HepG2 (cell line): ENCODE results near the gene CCDC117. TPM values are rescaled to one million over a fixed set of nuclear protein-coding genes. Genes with fewer than 3 reads are reported as not detected.
A peak's percentile ranks its signal among the peaks of the same experiment; 100 is the strongest.

Experiments used
- ARNT2 ChIP-seq: sonication (generic); formaldehyde crosslinking; IDR thresholded peaks from 2 replicates; pipeline ENCODE4 v1.8.0; 2022; ENCODE audit warnings: mild to moderate bottlenecking, low read depth, missing genetic modification reagents, moderate library complexity
- BORCS8-MEF2B ChIP-seq: sonication (generic); formaldehyde crosslinking; IDR thresholded peaks from 2 replicates; pipeline ENCODE4 v1.8.0; 2022; ENCODE audit warnings: mild to moderate bottlenecking, missing genetic modification reagents
- CREM ChIP-seq, 2 experiments: sonication (generic) in 1 of 2; formaldehyde crosslinking in 1 of 2; IDR thresholded peaks; 2 replicates each; pipeline versions ENCODE4 v1.4.0 to v1.6.1; 2016 to 2020; ENCODE audit warnings: antibody characterized with exemption in 1 of 2, mild to moderate bottlenecking in 1 of 2, missing genetic modification reagents in 1 of 2
- FOXA1 ChIP-seq, 2 experiments: fragments of 450-650 bp in 1 of 2; sonication (generic) in 1 of 2; formaldehyde crosslinking in 1 of 2; IDR thresholded peaks; 2 replicates each; pipeline versions ENCODE4 v1.4.0 to v1.6.1; 2016 to 2020; ENCODE audit warnings: missing genetic modification reagents in 1 of 2
- KDM1A ChIP-seq: IDR thresholded peaks from 2 replicates; pipeline ENCODE4 v1.6.1; 2016; ENCODE audit warnings: missing compliant biosample characterization
- PTBP1 ChIP-seq: fragments of 200-400 bp; formaldehyde crosslinking; IDR thresholded peaks from 2 replicates; pipeline ENCODE4 v1.6.1; 2018; ENCODE audit warnings: low read length, low read depth; ENCODE audit not compliant: poor library complexity, severe bottlenecking
- SETDB1 ChIP-seq: sonication (generic); formaldehyde crosslinking; IDR thresholded peaks from 2 replicates; pipeline ENCODE4 v1.5.1; 2020; ENCODE audit warnings: missing genetic modification reagents, mild to moderate bottlenecking, borderline replicate concordance
- SP5 ChIP-seq: IDR thresholded peaks from 2 replicates; pipeline ENCODE4 v1.6.1; 2016; ENCODE audit warnings: low read depth, borderline replicate concordance
- SRSF9 ChIP-seq: fragments of 200-400 bp; formaldehyde crosslinking; IDR thresholded peaks from 2 replicates; pipeline ENCODE4 v1.6.1; 2018; ENCODE audit warnings: borderline replicate concordance, mild to moderate bottlenecking, low read depth, low read length; ENCODE audit not compliant: insufficient read depth, poor library complexity, severe bottlenecking
- TOPORS ChIP-seq: sonication (generic); formaldehyde crosslinking; IDR thresholded peaks from 2 replicates; pipeline ENCODE4 v1.8.0; 2023; ENCODE audit warnings: mild to moderate bottlenecking, missing genetic modification reagents
- ZKSCAN8 ChIP-seq: IDR thresholded peaks from 2 replicates; pipeline ENCODE4 v1.6.1; 2016; ENCODE audit warnings: borderline replicate concordance, missing genetic modification reagents, missing compliant biosample characterization
- ZNF124 ChIP-seq: sonication (generic); formaldehyde crosslinking; IDR thresholded peaks from 2 replicates; pipeline ENCODE4 v1.4.0; 2020; ENCODE audit warnings: missing genetic modification reagents
- ZNF232 ChIP-seq: sonication (generic); formaldehyde crosslinking; IDR thresholded peaks from 2 replicates; pipeline ENCODE4 v1.4.0; 2020; ENCODE audit warnings: missing genetic modification reagents, borderline replicate concordance
- ZNF235 ChIP-seq: sonication (generic); formaldehyde crosslinking; IDR thresholded peaks from 2 replicates; pipeline ENCODE4 v1.8.1; 2023; ENCODE audit warnings: mild to moderate bottlenecking, missing genetic modification reagents, borderline replicate concordance
- ZNF280B ChIP-seq: sonication (generic); formaldehyde crosslinking; IDR thresholded peaks from 2 replicates; pipeline ENCODE4 v1.5.0; 2020; ENCODE audit warnings: missing genetic modification reagents, mild to moderate bottlenecking, borderline replicate concordance
- ZNF331 ChIP-seq: sonication (generic); formaldehyde crosslinking; IDR thresholded peaks from 2 replicates; pipeline ENCODE4 v1.4.0; 2020; ENCODE audit warnings: missing genetic modification reagents
- ZNF460 ChIP-seq: sonication (generic); formaldehyde crosslinking; IDR thresholded peaks from 2 replicates; pipeline ENCODE4 v1.5.1; 2020; ENCODE audit warnings: missing genetic modification reagents, mild to moderate bottlenecking, borderline replicate concordance
- ZNF556 ChIP-seq: sonication (generic); formaldehyde crosslinking; IDR thresholded peaks from 2 replicates; pipeline ENCODE4 v1.4.0; 2020; ENCODE audit warnings: mild to moderate bottlenecking, missing genetic modification reagents, borderline replicate concordance
- ZNF558 ChIP-seq: sonication (generic); formaldehyde crosslinking; IDR thresholded peaks from 2 replicates; pipeline ENCODE4 v1.9.0; 2022; ENCODE audit warnings: mild to moderate bottlenecking, missing genetic modification reagents, borderline replicate concordance
- ZNF720 ChIP-seq: sonication (generic); formaldehyde crosslinking; IDR thresholded peaks from 2 replicates; pipeline ENCODE4 v1.4.0; 2020; ENCODE audit warnings: missing genetic modification reagents
- ZNF883 ChIP-seq: sonication (generic); formaldehyde crosslinking; IDR thresholded peaks from 2 replicates; pipeline ENCODE4 v1.5.1; 2020; ENCODE audit warnings: mild to moderate bottlenecking, missing genetic modification reagents; ENCODE audit errors: not compliant biosample characterization
- polyA plus RNA-seq, 8 experiments: library from polyadenylated mRNA; depleted of rRNA in 3 of 8; stranded (reverse) in 7 of 8; unstranded in 1 of 8; fragments of >200 nt; fragmentation: Illumina TruSeq in 4 of 8; extraction: Trizol in 4 of 8; gene quantifications; 2 replicates each; pipeline versions ENCODE4 v1.2.1 to v1.2.3, GENCODE V29; 2011 to 2016; ENCODE audit warnings: low read depth in 4 of 8, missing spikeins in 1 of 8, mixed read lengths in 1 of 8; ENCODE audit not compliant: insufficient read depth in 1 of 8
- total RNA-seq, 5 experiments: library from RNA; depleted of rRNA; stranded (reverse); fragments of >200 nt; fragmentation: Illumina TruSeq; extraction: Trizol; gene quantifications; 2 replicates each; pipeline ENCODE4 v1.2.3, GENCODE V29; 2016; ENCODE audit warnings: low read depth in 1 of 5
- TF ChIP-seq, protein P1 (sequence below): sonication (generic); formaldehyde crosslinking; IDR thresholded peaks from 2 replicates; pipeline ENCODE4 v1.5.0; 2020; ENCODE audit warnings: mild to moderate bottlenecking, missing genetic modification reagents
- TF ChIP-seq, protein P2 (sequence below): sonication (generic); formaldehyde crosslinking; IDR thresholded peaks from 2 replicates; pipeline ENCODE4 v1.5.1; 2020; ENCODE audit warnings: mild to moderate bottlenecking, missing genetic modification reagents, borderline replicate concordance

The CCDC117 gene
- total and polyA plus RNA-seq, 2 of the 13 experiments (the other 11 are each of a cell fraction or from before 2014, with no cell fraction given): 12.6 to 34.2 TPM

DNA sequence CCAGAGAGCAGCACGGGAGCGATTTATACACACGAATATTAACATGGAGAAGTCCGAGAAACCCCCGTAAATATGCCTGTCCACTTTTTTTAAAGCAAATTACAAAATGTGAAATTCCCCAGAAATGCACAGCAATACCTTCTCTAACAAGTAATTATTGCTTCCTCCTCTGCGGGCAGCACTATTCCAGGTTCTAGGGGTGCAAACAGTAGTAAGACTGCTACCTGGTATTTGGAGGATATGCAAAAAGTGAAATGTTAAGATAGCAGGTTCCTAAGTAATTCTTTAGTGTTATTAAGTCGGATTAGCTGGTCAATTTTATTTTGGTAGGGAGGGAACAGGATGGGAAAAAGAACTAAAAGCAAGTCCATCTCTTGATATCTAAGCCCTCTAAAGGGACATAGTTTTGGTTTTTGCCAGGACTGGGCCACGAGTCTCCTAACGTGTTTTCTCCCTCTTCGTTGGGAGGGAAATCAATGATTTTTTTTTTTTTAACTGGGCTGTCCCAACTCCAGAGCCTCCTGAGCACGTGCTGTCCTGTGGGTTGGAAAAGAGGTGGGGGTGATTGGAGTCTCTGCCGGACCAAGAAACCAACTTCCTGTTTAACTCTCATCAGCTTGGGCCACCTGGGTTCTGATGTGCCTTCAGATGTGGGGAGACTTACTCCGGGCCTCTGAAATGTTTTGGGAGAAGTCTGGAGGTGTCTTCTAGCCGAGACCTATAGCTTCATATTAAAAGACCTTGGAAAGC is 29.5 kb downstream of the CCDC117 start (continued):
- TF ChIP-seq, protein P1, sequence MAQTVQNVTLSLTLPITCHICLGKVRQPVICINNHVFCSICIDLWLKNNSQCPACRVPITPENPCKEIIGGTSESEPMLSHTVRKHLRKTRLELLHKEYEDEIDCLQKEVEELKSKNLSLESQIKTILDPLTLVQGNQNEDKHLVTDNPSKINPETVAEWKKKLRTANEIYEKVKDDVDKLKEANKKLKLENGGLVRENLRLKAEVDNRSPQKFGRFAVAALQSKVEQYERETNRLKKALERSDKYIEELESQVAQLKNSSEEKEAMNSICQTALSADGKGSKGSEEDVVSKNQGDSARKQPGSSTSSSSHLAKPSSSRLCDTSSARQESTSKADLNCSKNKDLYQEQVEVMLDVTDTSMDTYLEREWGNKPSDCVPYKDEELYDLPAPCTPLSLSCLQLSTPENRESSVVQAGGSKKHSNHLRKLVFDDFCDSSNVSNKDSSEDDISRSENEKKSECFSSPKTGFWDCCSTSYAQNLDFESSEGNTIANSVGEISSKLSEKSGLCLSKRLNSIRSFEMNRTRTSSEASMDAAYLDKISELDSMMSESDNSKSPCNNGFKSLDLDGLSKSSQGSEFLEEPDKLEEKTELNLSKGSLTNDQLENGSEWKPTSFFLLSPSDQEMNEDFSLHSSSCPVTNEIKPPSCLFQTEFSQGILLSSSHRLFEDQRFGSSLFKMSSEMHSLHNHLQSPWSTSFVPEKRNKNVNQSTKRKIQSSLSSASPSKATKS: 0 out of 2 replicates have a peak, but pooled peaks have one; percentile 60
- peak; percentile 72 for TF ChIP-seq ARNT2 (CRISPR knock-in tag)
- TF ChIP-seq SETDB1 (CRISPR knock-in tag): no peak
- TF ChIP-seq ZNF280B (CRISPR knock-in tag): no peak
- TF ChIP-seq PTBP1: no peak
- peak; percentile 76 for TF ChIP-seq ZNF331 (CRISPR knock-in tag)
- peak; percentile 40; the same call in 1 of the 2 replicates for TF ChIP-seq SP5 (CRISPR knock-in tag)
- no peak for TF ChIP-seq SRSF9
- 0 out of 2 replicates have a peak, but pooled peaks have one; percentile 4 for TF ChIP-seq ZNF124 (CRISPR knock-in tag)
- TF ChIP-seq ZNF235 (CRISPR knock-in tag): no peak
- 0 out of 2 replicates have a peak, but pooled peaks have one; percentile 35 for TF ChIP-seq BORCS8-MEF2B
- no peak for TF ChIP-seq ZNF883 (CRISPR knock-in tag)
- TF ChIP-seq ZNF460: no peak; the same call in 1 of the 2 replicates
- TF ChIP-seq ZKSCAN8 (CRISPR knock-in tag): peak; percentile 35; the same call in 1 of the 2 replicates
- no peak for TF ChIP-seq ZNF556 (CRISPR knock-in tag)
- TF ChIP-seq ZNF232 (CRISPR knock-in tag): peak; percentile 81; the same call in 1 of the 2 replicates
- no peak for TF ChIP-seq FOXA1 (IDR thresholded peaks at IDR 0.05)
- TF ChIP-seq FOXA1 (CRISPR knock-in tag; IDR thresholded peaks at IDR 0.05): no peak
- no peak for TF ChIP-seq TOPORS (CRISPR knock-in tag)
- TF ChIP-seq KDM1A (CRISPR knock-in tag): no peak
- TF ChIP-seq ZNF720: no peak
- TF ChIP-seq ZNF558 (CRISPR knock-in tag): peak; percentile 80; the same call in 1 of the 2 replicates
- TF ChIP-seq, protein P2, sequence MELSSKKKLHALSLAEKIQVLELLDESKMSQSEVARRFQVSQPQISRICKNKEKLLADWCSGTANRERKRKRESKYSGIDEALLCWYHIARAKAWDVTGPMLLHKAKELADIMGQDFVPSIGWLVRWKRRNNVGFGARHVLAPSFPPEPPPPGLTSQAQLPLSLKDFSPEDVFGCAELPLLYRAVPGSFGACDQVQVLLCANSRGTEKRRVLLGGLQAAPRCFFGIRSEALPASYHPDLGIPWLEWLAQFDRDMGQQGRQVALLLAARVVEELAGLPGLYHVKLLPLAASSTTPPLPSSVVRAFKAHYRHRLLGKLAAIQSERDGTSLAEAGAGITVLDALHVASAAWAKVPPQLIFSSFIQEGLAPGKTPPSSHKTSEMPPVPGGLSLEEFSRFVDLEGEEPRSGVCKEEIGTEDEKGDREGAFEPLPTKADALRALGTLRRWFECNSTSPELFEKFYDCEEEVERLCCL (CRISPR knock-in tag): no peak
- peak; percentile 20; the same call in 1 of the 2 replicates for TF ChIP-seq CREM (IDR thresholded peaks at IDR 0.05)
- no peak for TF ChIP-seq CREM (CRISPR knock-in tag; IDR thresholded peaks at IDR 0.05)
